DND-41 (cell line): ENCODE results near the gene EXOC6.

Source experiments
- ATAC-seq: fragments of 200-7000 bp; cut with Tn5 transposase; 3 replicates; pipeline ENCODE4 v1.9.1; 2021; ENCODE audit warnings: low read depth; ENCODE audit not compliant: insufficient read depth
- DNase-seq: peaks from one replicate; pipeline ENCODE4 v3.0.0-alpha.2; 2020
- H2AFZ ChIP-seq: 2 replicates; pipeline ENCODE4 v1.6.0; 2012; ENCODE audit warnings: low read depth, low read length
- H3K27ac ChIP-seq: 2 replicates; pipeline ENCODE4 v1.5.1; 2012; ENCODE audit warnings: low read length, inconsistent platforms
- H3K27me3 ChIP-seq: fragments of 200-600 bp; sonication (generic); 2 replicates; pipeline ENCODE4 v1.6.0; 2012; ENCODE audit warnings: low read length, mild to moderate bottlenecking, inconsistent platforms; ENCODE audit not compliant: insufficient read depth, poor library complexity
- H3K36me3 ChIP-seq: 2 replicates; pipeline ENCODE4 v1.5.1; 2012; ENCODE audit warnings: low read length, inconsistent platforms; ENCODE audit not compliant: insufficient read depth
- H3K4me1 ChIP-seq: 2 replicates; pipeline ENCODE4 v1.5.1; 2012; ENCODE audit warnings: mild to moderate bottlenecking, low read length; ENCODE audit not compliant: insufficient read depth
- H3K4me2 ChIP-seq: 2 replicates; pipeline ENCODE4 v1.6.0; 2012; ENCODE audit warnings: mild to moderate bottlenecking, moderate library complexity, low read length, inconsistent platforms; ENCODE audit not compliant: insufficient read depth
- H3K4me3 ChIP-seq, 2 experiments: fragments of 200-600 bp in 1 of 2; shearing (Covaris generic) in 1 of 2; 2 replicates each; pipeline ENCODE4 v1.5.1; 2012 to 2016; ENCODE audit warnings: inconsistent platforms in 2 of 2, low read length in 2 of 2, mild to moderate bottlenecking in 2 of 2, low read depth in 1 of 2, moderate library complexity in 1 of 2
- H3K79me2 ChIP-seq: 2 replicates; pipeline ENCODE4 v1.6.0; 2012; ENCODE audit warnings: low read length, inconsistent platforms; ENCODE audit not compliant: insufficient read depth
- H3K9ac ChIP-seq: 2 replicates; pipeline ENCODE4 v1.6.0; 2012; ENCODE audit warnings: low read depth, mild to moderate bottlenecking, inconsistent platforms, low read length, moderate library complexity
- H3K9me3 ChIP-seq: 2 replicates; pipeline ENCODE4 v1.5.1; 2012; ENCODE audit warnings: low read length, moderate library complexity, mild to moderate bottlenecking, inconsistent platforms; ENCODE audit not compliant: insufficient read depth, severe bottlenecking
- H4K20me1 ChIP-seq: 2 replicates; pipeline ENCODE4 v1.6.0; 2012; ENCODE audit warnings: low read length; ENCODE audit not compliant: insufficient read depth
- CTCF ChIP-seq: IDR thresholded peaks from 2 replicates; pipeline ENCODE4 v1.5.1; 2012; ENCODE audit warnings: borderline replicate concordance, low read length, moderate library complexity, mild to moderate bottlenecking; ENCODE audit not compliant: poor library complexity, severe bottlenecking; ENCODE audit errors: extremely low read depth
- EZH2 ChIP-seq: IDR thresholded peaks from 3 replicates; pipeline ENCODE4 v1.6.1; 2012; ENCODE audit warnings: borderline replicate concordance, low read depth, mild to moderate bottlenecking, moderate library complexity, low read length, inconsistent platforms; ENCODE audit not compliant: severe bottlenecking

Gene EXOC6

DNA sequence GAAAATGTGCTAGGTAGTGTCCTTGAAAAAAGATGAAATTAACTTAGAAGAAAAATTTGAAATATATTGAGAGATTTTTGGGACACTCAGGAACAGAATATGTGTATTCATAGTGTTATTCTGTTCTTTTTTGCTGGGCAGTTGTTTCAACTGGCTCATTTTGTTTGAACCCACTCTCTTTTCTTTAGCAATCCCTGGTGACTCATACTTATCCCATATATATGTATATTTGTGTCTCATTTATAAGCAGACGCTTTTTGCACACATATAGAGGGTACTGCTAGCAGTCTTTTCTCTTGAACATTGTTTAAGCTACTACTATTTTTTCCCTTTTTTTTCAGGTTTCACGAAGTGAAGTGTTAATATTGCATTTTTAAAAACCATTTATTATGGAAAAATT is 1.9 kb downstream of the EXOC6 start:
- H3K4me1 ChIP-seq: peaks cover 16% of the 10 kb centered on the region
- ATAC-seq (no peak), DNase-seq (no peak)
- H3K4me3 ChIP-seq: peak overlapping the region in 1 of 2 experiments; percentile 70; a peak in 1 of 4 replicates
- H3K27ac ChIP-seq: no peak overlapping the region
- no peaks in the 10 kb centered on the region for H3K27me3 ChIP-seq
- peak overlapping the region; percentile 96 for H3K4me2 ChIP-seq
- H3K36me3 ChIP-seq: no peaks in the 10 kb centered on the region; the same call in 1 of the 2 replicates
- H3K9ac ChIP-seq: no peak overlapping the region
- H4K20me1 ChIP-seq: no peaks in the 10 kb centered on the region
- no peaks in the 10 kb centered on the region for H3K9me3 ChIP-seq
- no peak overlapping the region for H2AFZ ChIP-seq
- peaks cover 55% of the 10 kb centered on the region for H3K79me2 ChIP-seq
- TF ChIP-seq EZH2 (no peak), CTCF (no peak)

DNA sequence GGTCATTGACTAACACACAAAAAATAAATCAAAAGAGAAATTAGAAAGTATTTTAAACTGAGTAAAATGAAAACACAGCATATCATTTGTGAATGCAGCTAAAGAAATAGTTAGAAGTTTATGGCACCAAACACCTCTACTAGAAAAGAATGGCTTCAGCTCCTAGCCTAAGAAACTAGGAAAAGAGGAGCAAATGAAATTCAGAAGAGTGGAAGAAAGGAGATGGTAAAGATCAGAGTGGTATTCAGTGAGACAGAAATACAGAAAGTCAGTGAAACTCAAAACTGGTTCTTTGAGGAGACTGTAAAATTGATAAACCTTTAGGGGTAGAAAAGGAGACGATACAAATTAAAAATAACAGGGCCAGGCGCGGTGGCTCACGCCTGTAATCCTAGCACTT is 2.7 kb downstream of the EXOC6 start:
- no peaks in the 10 kb centered on the region for H4K20me1 ChIP-seq
- H3K9me3 ChIP-seq: no peaks in the 10 kb centered on the region
- no peak for ATAC-seq
- DNase-seq: no peak
- H3K36me3 ChIP-seq: no peaks in the 10 kb centered on the region; the same call in 1 of the 2 replicates
- H3K27me3 ChIP-seq: no peaks in the 10 kb centered on the region
- H3K27ac ChIP-seq: no peak overlapping the region
- TF ChIP-seq CTCF: no peak
- no peak for TF ChIP-seq EZH2
- no peak overlapping the region for H2AFZ ChIP-seq
- no peak overlapping the region for H3K9ac ChIP-seq
- H3K4me1 ChIP-seq: peaks cover 16% of the 10 kb centered on the region
- peaks cover 63% of the 10 kb centered on the region for H3K79me2 ChIP-seq
- H3K4me2 ChIP-seq: no peak overlapping the region
- H3K4me3 ChIP-seq: no peak overlapping the region

GRCh38 chr10:92855560-92855959 is 7.2 kb downstream of the EXOC6 start:
- Histone ChIP-seq H4K20me1 (peaks cover 3% of the 10 kb centered on the region; the same call in 1 of the 2 replicates), H3K27ac (no peak overlapping the region), H3K9me3 (peaks cover 25% of the 10 kb centered on the region), H3K36me3 (no peaks in the 10 kb centered on the region), H3K27me3 (no peaks in the 10 kb centered on the region), H3K4me3 (no peak overlapping the region), H3K4me1 (no peaks in the 10 kb centered on the region), H3K9ac (no peak overlapping the region), H3K4me2 (no peak overlapping the region), H2AFZ (no peak overlapping the region), H3K79me2 (peaks cover 88% of the 10 kb centered on the region)
- ATAC-seq (no peak), DNase-seq (no peak)
- TF ChIP-seq CTCF (no peak), EZH2 (no peak)
